Central memory CD8-positive, alpha-beta T cell (primary cell): ENCODE results near the gene PCF11.
A peak's percentile ranks its signal among the peaks of the same experiment; 100 is the strongest.
"Not testable (repeated sequence)": the region's sequence is repeated elsewhere in the genome, so short reads cannot be mapped to it uniquely, and the experiment has no call there.

Experiments used
- ATAC-seq: fragments of 150-1000 bp; cut with Tn5 transposase; replicated peaks from 2 replicates; pipeline ENCODE4 v1.10.0; 2022; ENCODE audit warnings: mild to moderate bottlenecking, moderate FRiP score, moderate number of reproducible peaks; ENCODE audit not compliant: poor library complexity, severe bottlenecking; ENCODE audit errors: extremely low read depth
- DNase-seq, 2 donors: peaks; one replicate each; pipeline ENCODE4 v3.0.0; 2021; ENCODE audit warnings: low spot score in 2 of 2
- H3K27ac Mint-ChIP-seq: one replicate; pipeline ENCODE4 v1.8.0; 2022; ENCODE audit warnings: low read depth, mild to moderate bottlenecking, moderate library complexity, mixed read lengths
- H3K27me3 Mint-ChIP-seq: one replicate; pipeline ENCODE4 v1.8.0; 2022; ENCODE audit warnings: mixed read lengths
- H3K36me3 Mint-ChIP-seq: one replicate; pipeline ENCODE4 v1.8.0; 2022; ENCODE audit warnings: mild to moderate bottlenecking, moderate library complexity, mixed read lengths; ENCODE audit not compliant: insufficient read depth
- H3K4me1 Mint-ChIP-seq: one replicate; pipeline ENCODE4 v1.8.0; 2022; ENCODE audit warnings: mixed read lengths
- H3K4me3 Mint-ChIP-seq: one replicate; pipeline ENCODE4 v1.8.0; 2022; ENCODE audit warnings: mild to moderate bottlenecking, moderate library complexity, mixed read lengths
- H3K9me3 Mint-ChIP-seq: one replicate; pipeline ENCODE4 v1.8.0; 2022; ENCODE audit warnings: mixed read lengths

PCF11 gene

DNA sequence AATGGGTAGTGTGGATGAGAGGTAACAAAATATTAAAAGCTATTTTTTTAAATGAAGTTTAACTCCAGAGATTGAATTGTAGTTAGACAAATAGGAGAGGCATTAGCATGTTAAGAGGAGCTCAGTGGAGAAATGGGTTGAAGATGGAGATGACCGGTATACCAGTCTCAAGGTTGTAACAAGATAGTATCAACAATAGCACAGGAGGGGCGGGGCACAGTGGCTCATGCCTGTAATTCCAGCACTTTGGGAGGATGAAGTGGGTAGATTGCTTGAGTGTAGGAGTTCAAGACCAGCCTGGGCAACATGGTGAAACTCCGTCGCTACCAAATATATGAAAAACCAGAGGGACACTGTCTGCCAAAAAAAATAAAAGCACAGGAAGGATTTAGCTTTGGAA lies 30.5 kb downstream of the PCF11 start:
- H3K4me1 Mint-ChIP-seq: peaks cover 18% of the 10 kb centered on the region
- no peaks in the 10 kb centered on the region for H3K27me3 Mint-ChIP-seq
- H3K9me3 Mint-ChIP-seq: no peaks in the 10 kb centered on the region
- H3K4me3 Mint-ChIP-seq: no peak overlapping the region
- H3K27ac Mint-ChIP-seq: no peak overlapping the region
- DNase-seq (no peak), ATAC-seq (no peak)
- H3K36me3 Mint-ChIP-seq: peaks cover 65% of the 10 kb centered on the region

DNA sequence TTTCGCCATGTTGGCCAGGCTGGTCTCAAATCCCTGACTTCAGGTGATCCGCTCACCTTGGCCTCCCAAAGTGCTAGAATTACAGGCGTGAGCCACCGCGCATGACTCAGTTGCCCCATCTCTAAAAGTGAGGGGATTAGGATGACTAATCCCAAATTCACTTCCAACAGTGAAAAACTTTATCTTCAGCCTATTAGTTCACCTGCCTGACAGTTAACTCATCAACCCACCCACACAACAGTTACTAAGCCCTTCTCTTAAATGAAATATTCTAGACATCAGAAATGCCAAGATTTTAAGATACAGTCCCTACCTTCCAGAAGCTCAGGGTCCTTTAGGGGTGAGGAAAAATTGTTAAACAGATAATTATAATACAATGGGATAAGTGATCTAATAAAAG lies 34.6 kb downstream of the PCF11 start:
- Mint-ChIP-seq H3K36me3 (peaks cover 55% of the 10 kb centered on the region), H3K9me3 (no peaks in the 10 kb centered on the region), H3K4me3 (no peak overlapping the region), H3K27ac (no peak overlapping the region), H3K4me1 (peaks cover 44% of the 10 kb centered on the region), H3K27me3 (no peaks in the 10 kb centered on the region)
- DNase-seq: no peak
- no peak for ATAC-seq

DNA sequence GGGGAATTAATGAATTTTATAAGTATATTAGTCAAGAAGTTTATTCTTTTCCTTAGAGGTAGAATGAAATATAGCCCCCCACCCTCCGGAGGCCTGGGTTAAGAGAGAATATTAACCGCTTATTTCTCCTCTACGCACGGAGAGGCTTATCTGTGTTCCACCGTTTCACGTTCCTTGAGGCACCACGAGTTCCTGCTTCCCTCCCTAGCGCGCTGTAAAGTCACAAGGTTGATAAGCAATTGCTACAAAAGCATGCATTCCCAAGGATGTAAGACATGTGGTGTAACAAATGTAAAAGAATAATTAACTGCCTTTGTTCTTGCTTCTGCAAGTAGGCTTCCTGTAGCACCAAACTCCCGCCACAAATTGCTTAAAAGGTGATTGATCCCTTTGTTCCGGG lies 35.1 kb downstream of the PCF11 start:
- H3K27me3 Mint-ChIP-seq: no peaks in the 10 kb centered on the region
- DNase-seq (no peak), ATAC-seq (no peak)
- peak overlapping the region; percentile 100 for H3K4me3 Mint-ChIP-seq
- peak overlapping the region; percentile 100 for H3K27ac Mint-ChIP-seq
- H3K4me1 Mint-ChIP-seq: peaks cover 46% of the 10 kb centered on the region
- H3K36me3 Mint-ChIP-seq: peaks cover 53% of the 10 kb centered on the region
- H3K9me3 Mint-ChIP-seq: no peaks in the 10 kb centered on the region

DNA sequence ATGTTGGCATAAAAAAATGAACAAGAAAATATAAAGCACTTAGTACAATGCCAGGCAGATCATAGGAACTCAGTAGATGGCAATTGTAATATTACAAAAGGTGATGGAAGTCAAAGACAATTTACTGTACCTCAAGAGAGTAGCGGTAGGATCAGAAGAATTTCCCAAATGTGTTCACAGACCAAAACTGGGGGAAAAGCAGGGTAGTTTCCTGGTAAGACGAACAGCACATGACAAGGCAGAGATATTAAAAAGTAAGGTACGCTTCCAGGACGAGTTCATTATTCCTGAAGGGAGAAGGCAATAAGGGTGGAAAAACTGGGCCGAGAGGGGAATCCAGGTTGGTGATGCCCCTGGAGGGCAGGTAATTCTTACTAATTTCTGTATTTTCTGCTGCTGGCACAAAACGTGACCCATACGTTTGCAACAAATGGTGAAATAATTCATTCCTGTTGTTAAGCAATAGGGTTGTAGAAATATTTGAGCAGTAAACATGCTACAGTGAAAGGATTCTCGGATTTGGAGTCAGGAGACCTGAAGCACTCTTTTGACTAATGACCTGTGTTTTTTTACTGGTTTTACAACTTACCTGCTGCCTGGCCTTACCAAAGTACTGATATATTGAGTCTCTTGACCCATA lies 35.8 kb downstream of the PCF11 start:
- no peak for DNase-seq
- peak overlapping the region; percentile 100 for H3K27ac Mint-ChIP-seq
- no peaks in the 10 kb centered on the region for H3K27me3 Mint-ChIP-seq
- H3K9me3 Mint-ChIP-seq: no peaks in the 10 kb centered on the region
- H3K4me1 Mint-ChIP-seq: peaks cover 49% of the 10 kb centered on the region
- H3K4me3 Mint-ChIP-seq: peak overlapping the region; percentile 100
- ATAC-seq: no peak
- H3K36me3 Mint-ChIP-seq: peaks cover 49% of the 10 kb centered on the region

DNA sequence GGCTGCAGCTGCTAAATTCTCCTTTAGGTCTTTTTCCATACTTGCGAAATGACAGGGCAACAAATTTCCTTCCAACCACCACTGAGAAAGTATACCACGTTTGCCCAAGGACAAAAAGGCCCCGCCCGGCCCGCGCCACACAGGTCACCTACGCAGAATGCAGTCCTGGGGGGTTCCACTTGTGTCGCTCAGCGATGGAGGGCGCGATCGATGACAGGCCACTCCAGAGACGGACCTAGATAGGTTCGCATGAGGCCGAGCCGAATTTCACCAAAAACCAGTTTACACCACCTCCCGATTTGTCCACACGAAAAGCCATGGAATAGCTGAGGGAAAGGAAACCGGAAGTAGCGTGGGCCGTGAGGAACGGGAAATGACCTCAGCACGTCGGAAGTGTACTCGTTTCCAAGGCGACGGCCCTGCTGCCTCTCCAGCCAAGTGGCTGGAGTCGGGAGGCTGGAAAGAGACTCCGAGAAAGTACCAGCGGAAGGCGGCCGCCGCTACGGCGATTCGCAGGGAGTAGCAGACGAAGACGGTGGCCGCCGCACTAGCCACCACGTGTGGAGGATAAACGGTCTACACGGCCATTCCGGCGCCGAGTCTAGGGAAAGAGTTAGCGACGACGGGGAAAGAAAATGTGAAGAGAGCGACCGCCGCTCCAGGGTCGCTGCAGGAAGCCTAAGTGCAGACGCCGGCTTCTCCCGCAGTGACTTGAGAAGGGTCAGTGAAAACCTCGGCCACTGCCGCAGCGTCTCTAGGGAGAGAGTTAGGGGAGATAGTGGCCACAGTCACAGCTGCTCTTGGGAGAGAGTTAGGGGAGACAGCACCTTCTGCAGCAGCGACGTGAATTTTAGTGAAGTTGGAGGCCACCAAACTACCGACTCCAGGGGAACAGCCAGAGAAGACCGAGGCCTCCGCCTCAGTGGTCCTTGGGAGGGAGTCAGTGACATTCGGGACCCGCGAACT lies 36.7 kb downstream of the PCF11 start, which contains the start of gene ANKRD42:
Gene ANKRD42, plus strand, starts transcription at position 398 of the 966 bp plus-strand sequence. CDS start 959 bp downstream, outside the sequence.
- Mint-ChIP-seq H3K9me3 (no peaks in the 10 kb centered on the region), H3K4me3 (peak within 1 kb of the TSS; percentile 100), H3K27ac (peak within 1 kb of the TSS; percentile 100), H3K4me1 (peaks cover 49% of the 10 kb centered on the region), H3K27me3 (no peaks in the 10 kb centered on the region), H3K36me3 (peaks cover 46% of the 10 kb centered on the region)
- peak; percentile 81 for ATAC-seq
- peak; percentile 71 to 77 for DNase-seq

DNA sequence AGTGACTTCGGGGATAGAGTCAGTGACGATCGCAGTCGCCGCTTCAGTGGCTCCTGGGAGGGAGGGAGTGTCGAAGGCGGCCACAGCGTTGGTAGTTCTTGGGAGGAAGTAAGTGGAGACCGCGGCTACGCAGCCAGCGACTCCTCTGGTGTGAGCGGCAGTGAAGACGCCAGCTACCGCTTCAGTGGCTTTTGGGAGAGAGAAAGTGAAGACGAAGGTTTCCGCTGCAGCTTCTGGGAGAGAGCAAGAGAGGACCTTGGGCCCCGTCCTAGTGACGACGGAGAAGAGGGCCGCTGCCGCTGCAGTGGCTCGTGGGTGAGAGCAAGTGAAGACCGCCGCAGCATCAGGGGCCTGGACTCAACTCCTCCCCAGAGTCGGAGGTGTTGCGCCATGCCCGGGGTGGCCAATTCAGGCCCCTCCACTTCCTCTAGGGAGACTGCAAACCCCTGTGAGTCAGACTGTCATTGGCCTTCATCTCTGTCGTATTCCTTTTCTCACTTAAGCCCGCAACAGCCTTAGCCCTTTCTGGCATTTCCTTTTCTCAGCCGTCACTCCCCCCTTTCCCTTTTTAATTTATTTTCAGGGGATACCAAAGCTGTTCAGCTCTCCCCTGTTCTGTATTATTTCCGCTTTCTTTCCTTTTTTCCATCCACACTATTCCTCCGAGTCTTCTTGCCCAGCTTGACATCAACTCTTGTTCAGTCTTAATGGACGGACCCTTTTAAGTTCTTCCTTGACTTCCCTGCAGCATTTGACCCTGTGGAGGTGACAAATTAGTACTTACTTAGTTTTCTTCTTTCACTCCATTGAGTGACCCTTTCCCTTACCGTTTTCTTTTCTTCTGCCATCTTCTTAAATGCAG lies 37.6 kb downstream of the PCF11 start:
- no peaks in the 10 kb centered on the region for H3K9me3 Mint-ChIP-seq
- ATAC-seq (peak; percentile 72), DNase-seq (peak; percentile 53 to 65)
- H3K36me3 Mint-ChIP-seq: peaks cover 41% of the 10 kb centered on the region
- H3K27ac Mint-ChIP-seq: peak overlapping the region; percentile 100
- H3K4me1 Mint-ChIP-seq: peaks cover 49% of the 10 kb centered on the region
- H3K27me3 Mint-ChIP-seq: no peaks in the 10 kb centered on the region
- peak overlapping the region; percentile 100 for H3K4me3 Mint-ChIP-seq

DNA sequence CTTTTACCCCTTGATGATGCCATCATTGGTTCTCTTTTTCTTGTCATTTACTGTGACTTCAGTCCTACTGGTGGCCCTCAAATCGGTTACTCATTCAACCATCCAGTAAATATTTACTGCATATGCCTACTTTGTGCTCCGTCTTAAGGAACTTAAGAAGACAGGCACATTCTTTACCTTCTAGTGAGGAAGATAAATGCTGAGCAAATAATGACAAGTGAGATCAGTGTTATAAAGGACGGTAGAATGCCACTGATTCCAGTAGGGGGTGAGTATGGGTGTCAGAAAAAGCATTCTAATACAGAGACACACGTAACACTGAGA lies 38.2 kb downstream of the PCF11 start:
- Mint-ChIP-seq H3K4me3 (peak overlapping the region; percentile 100), H3K9me3 (no peaks in the 10 kb centered on the region), H3K27me3 (no peaks in the 10 kb centered on the region), H3K27ac (peak overlapping the region; percentile 100), H3K36me3 (peaks cover 37% of the 10 kb centered on the region), H3K4me1 (peaks cover 54% of the 10 kb centered on the region)
- DNase-seq (no peak), ATAC-seq (no peak)

DNA sequence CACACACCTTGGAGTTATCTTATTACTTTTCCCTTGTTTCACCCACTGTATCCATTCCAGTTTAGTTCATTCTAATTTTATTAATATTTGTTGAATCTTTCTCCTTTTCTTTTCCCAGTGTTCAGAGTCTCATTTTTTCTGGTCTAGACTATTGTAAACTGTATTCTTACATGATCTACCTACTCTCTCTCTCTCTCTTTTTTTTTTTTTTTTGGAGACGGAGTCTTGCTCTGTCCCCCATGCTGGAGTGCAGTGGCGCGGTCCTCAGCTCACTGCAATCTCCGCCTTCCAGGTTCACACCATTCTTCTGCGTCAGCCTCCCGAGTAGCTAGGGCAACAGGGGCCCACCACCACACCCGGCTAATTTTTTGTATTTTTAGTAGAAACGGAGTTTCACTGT lies 38.7 kb downstream of the PCF11 start:
- Mint-ChIP-seq H3K9me3 (no peaks in the 10 kb centered on the region), H3K27me3 (no peaks in the 10 kb centered on the region), H3K4me3 (peak overlapping the region; percentile 47), H3K27ac (peak overlapping the region; percentile 100), H3K36me3 (peaks cover 34% of the 10 kb centered on the region), H3K4me1 (peaks cover 58% of the 10 kb centered on the region)
- no peak for DNase-seq
- ATAC-seq: no peak

DNA sequence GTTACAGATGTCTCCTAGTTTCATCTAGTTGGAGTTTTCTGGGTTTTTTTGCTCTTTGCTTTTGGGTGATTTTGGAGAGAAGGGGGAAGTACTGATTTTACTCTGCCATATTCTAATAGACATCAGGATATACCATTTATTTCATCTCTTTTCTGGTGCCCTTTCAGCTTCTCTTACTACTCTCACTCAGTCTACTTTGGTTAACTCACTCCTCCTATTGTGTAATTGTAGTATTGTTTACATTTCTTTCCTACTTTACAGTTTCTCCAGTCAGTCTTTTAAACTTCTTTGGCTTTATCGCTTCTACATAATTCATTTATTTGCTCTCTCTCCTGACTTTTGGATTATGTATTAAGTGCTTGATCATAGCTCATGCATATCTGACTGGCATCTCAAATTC lies 43.1 kb downstream of the PCF11 start:
- no peak for DNase-seq
- peaks cover 32% of the 10 kb centered on the region for H3K4me1 Mint-ChIP-seq
- no peaks in the 10 kb centered on the region for H3K9me3 Mint-ChIP-seq
- peaks cover 15% of the 10 kb centered on the region for H3K36me3 Mint-ChIP-seq
- no peak for ATAC-seq
- no peak overlapping the region for H3K4me3 Mint-ChIP-seq
- H3K27ac Mint-ChIP-seq: peak overlapping the region; percentile 25
- no peaks in the 10 kb centered on the region for H3K27me3 Mint-ChIP-seq

DNA sequence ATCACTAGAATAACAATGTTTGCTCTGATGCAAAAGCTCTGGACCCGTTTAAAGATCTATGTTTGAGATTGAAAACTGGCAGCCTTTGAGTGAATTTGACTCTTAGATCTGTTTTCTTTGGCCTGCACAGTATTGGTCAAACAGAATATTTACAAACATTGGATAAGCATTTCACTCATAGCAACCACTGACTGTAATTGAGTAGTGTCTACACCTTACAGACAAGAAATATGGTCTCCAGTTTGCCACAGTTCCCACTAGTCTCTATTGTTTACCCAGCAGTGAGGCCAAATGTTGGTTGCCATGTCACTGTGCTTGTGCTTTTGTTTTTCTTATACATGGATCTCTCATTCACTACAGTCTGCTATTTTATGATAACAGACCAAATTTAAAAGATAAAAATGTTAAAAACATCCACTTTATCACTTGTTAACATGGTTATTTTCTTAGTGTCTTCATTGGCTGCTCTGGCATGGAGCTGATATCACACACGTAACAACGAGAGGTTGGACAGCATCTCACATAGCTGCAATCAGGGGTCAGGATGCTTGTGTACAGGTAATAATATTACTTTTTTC lies 48.8 kb downstream of the PCF11 start:
- no peak for DNase-seq
- no peak overlapping the region for H3K4me3 Mint-ChIP-seq
- no peaks in the 10 kb centered on the region for H3K9me3 Mint-ChIP-seq
- H3K27ac Mint-ChIP-seq: no peak overlapping the region
- no peak for ATAC-seq
- H3K27me3 Mint-ChIP-seq: no peaks in the 10 kb centered on the region
- peaks cover 16% of the 10 kb centered on the region for H3K36me3 Mint-ChIP-seq
- no peaks in the 10 kb centered on the region for H3K4me1 Mint-ChIP-seq

DNA sequence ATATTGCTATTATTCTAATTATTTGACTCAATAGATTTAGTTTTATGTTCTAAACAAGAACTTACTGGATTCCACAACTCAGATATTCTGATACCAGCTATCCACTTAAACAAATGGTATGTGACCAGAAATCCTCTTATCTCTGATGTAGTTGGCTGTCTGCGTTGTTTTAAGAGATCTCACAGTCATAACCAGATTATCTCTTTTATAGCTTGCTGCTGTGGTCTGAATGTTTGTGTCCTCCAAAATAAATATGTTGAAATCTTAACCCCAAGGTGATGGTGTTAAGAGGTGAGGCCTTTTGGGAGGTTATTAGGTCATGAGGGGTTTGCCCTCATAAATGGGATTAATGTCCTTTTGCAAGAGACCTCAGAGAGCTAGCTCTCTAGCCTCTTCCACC lies 49.3 kb downstream of the PCF11 start:
- DNase-seq: no peak
- no peak for ATAC-seq
- Mint-ChIP-seq H3K4me1 (no peaks in the 10 kb centered on the region), H3K4me3 (no peak overlapping the region), H3K36me3 (peaks cover 16% of the 10 kb centered on the region), H3K27ac (no peak overlapping the region), H3K27me3 (no peaks in the 10 kb centered on the region), H3K9me3 (no peaks in the 10 kb centered on the region)

DNA sequence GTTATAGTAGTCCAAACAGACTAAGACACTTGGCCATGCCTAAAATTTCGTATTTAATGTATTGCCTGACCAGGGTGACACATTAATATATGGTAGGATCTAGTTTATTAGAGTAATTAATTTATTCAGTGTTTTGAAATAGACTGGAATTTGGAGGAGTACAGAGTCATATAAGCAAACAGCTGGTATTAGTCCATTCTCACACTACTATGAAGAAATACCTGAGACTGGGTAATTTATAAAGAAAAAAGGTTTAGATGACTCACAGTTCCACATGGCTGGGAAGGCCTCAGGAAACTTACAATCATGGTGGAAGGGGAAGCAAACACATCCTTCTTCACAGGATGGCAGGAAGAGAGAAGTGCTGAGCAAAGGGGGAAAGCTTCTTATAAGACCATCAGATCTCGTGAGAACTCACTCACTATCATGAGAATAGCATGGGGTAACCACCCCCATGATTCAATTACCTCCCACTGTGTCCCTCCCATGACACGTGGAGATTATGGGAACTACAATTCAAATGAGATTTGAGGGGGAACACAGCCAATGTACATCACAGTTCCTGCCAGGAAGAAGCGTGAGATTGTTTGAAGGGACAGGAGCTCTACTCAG lies 49.9 kb downstream of the PCF11 start:
- not testable (repeated sequence) for ATAC-seq, H3K27ac Mint-ChIP-seq, H3K4me3 Mint-ChIP-seq, H3K9me3 Mint-ChIP-seq, H3K27me3 Mint-ChIP-seq, DNase-seq, H3K4me1 Mint-ChIP-seq
- H3K36me3 Mint-ChIP-seq: peaks cover 16% of the 10 kb centered on the region
